Measurements from ENCODE around the gene TP53BP2. TPM values are rescaled to one million over a fixed set of nuclear protein-coding genes. Genes with fewer than 3 reads are reported as not detected.

The TP53BP2 gene
- total RNA-seq, 2 experiments from 2014 or later: 31.4 to 35.2 TPM

- H3K27ac Mint-ChIP-seq: no peak overlapping the region
- no peak for DNase-seq
- H3K36me3 Mint-ChIP-seq (ENCODE audit: low read depth): peaks cover 67% of the 10 kb centered on the region
- no peak for ATAC-seq
- ChIA-PET POLR2A (interaction anchor here (0.5 to 0.6 kb wide), 2 partner anchors 22 to 562 kb away, joined by 3 to 4 read pairs; no protein-coding TSS in a partner anchor), CTCF (no interaction called here)
- H3K4me1 Mint-ChIP-seq (ENCODE audit: low read depth): no peaks in the 10 kb centered on the region
- no peak overlapping the region for H3K4me3 Mint-ChIP-seq
- no peaks in the 10 kb centered on the region for H3K9me3 Mint-ChIP-seq (ENCODE audit: insufficient read depth)
- H3K27me3 Mint-ChIP-seq (ENCODE audit: low read depth): no peaks in the 10 kb centered on the region
These were observed 89.6 kb downstream of the TP53BP2 start for GRCh38 chr1:223755992-223756775.

- DNase-seq (no peak), ATAC-seq (no peak)
- Mint-ChIP-seq H3K27ac (no peak overlapping the region), H3K4me1 (ENCODE audit: low read depth) (no peaks in the 10 kb centered on the region), H3K27me3 (ENCODE audit: low read depth) (no peaks in the 10 kb centered on the region), H3K36me3 (ENCODE audit: low read depth) (peaks cover 65% of the 10 kb centered on the region), H3K4me3 (no peak overlapping the region), H3K9me3 (ENCODE audit: insufficient read depth) (no peaks in the 10 kb centered on the region)
- ChIA-PET POLR2A (interaction anchor here (0.5 kb wide), 1 partner anchor 562 kb away, joined by 3 read pairs; no protein-coding TSS in a partner anchor), CTCF (no interaction called here)
These were observed 90.3 kb downstream of the TP53BP2 start for GRCh38 chr1:223755432-223755792.

DNA sequence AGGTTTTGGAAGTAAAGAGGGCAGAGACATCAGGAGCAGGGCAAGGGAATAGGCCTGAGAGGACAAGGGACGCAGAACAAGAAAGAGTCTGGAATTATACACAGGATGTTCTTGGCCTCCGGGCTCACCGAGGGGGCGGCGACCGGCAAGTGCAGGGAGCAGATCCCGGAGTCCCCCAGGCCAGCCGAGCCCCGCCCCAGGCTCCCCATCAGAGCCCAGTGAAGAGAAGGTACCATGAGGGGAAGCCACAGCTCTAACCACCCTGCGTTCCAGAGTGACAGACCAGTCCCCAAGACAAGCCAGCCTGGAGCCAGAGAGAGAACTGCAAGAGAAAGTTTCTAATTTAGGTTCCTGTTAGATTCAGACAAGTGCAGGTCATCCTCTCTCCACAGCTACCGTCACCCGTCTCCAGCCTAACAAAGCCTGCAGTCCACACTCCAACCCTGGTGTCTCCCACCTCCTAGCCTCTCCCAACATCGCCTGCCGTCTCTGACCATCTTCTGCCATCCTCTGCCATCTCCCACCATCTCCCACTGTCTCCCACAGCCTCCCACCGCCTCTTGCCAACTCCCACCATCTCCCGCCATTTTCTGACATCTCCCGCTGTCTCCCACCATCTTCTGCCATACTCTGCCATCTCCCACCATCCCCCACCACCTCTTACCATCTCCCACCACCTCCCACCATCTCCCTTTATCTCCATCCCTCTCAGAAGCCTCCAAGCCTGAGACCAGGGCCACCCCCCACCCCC is 90.9 kb downstream of the TP53BP2 start:
- Mint-ChIP-seq H3K9me3 (ENCODE audit: insufficient read depth) (no peaks in the 10 kb centered on the region), H3K36me3 (ENCODE audit: low read depth) (peaks cover 66% of the 10 kb centered on the region), H3K4me1 (ENCODE audit: low read depth) (no peaks in the 10 kb centered on the region), H3K4me3 (no peak overlapping the region), H3K27ac (no peak overlapping the region), H3K27me3 (ENCODE audit: low read depth) (no peaks in the 10 kb centered on the region)
- DNase-seq: no peak
- CTCF ChIA-PET: interaction anchor here (0.6 kb wide), 1 partner anchor 88 kb away, joined by 3 read pairs; no protein-coding TSS in a partner anchor
- ATAC-seq: no peak
- POLR2A ChIA-PET: no interaction called here

DNA sequence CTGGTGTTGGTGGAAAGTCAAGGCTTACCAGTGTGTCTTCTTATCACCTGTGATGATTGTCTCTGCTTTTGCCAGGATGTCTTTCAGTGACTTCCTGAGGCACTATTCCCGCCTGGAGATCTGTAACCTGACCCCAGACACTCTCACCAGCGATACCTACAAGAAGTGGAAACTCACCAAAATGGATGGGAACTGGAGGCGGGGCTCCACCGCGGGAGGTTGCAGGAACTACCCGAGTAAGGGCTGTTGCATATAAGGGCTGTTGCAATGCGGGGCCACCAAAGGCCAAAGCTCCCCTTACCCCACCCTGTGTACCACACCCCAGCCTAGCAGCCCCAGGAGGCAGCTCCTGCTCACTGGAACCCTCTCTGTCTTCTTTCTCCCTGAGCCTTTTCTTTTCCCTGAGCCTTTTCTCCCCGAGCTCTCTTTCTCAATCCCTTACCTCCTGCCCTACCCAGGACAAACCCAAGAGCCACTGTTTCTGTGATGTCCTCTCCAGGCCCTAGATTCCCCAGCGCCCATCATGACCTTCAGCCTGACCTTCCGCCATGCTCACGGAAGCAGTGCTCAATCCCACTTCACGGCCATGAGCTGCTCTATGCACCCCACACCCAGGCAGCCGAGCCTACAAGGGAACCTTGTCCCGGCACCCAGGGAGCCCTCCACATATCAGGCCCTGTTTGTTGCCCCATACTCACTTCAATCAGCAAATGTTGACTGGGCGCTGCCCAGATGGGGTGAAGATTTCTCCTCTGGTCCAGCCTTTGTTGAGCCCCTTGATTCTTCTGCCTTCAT is 92.8 kb downstream of the TP53BP2 start:
- H3K9me3 Mint-ChIP-seq (ENCODE audit: insufficient read depth): no peaks in the 10 kb centered on the region
- POLR2A ChIA-PET: interaction anchor here (1.0 kb wide), 1 partner anchor 36 kb away, joined by 3 read pairs; no protein-coding TSS in a partner anchor
- CTCF ChIA-PET: interaction anchor here (1.2 to 5.9 kb wide), 2 partner anchors 41 to 52 kb away, joined by 4 to 99 read pairs; partner anchors contain the start of gene CAPN2
- H3K36me3 Mint-ChIP-seq (ENCODE audit: low read depth): peaks cover 63% of the 10 kb centered on the region
- DNase-seq: no peak
- no peaks in the 10 kb centered on the region for H3K27me3 Mint-ChIP-seq (ENCODE audit: low read depth)
- no peak for ATAC-seq
- H3K27ac Mint-ChIP-seq: no peak overlapping the region
- peaks cover 8% of the 10 kb centered on the region for H3K4me1 Mint-ChIP-seq (ENCODE audit: low read depth)
- H3K4me3 Mint-ChIP-seq: no peak overlapping the region

GRCh38 chr1:223751696-223752095 is 94.1 kb downstream of the TP53BP2 start:
- ATAC-seq (no peak), DNase-seq (no peak)
- POLR2A ChIA-PET: no interaction called here
- H3K4me1 Mint-ChIP-seq (ENCODE audit: low read depth): peaks cover 15% of the 10 kb centered on the region
- H3K9me3 Mint-ChIP-seq (ENCODE audit: insufficient read depth): no peaks in the 10 kb centered on the region
- H3K4me3 Mint-ChIP-seq: no peak overlapping the region
- H3K27me3 Mint-ChIP-seq (ENCODE audit: low read depth): no peaks in the 10 kb centered on the region
- no peak overlapping the region for H3K27ac Mint-ChIP-seq
- CTCF ChIA-PET: interaction anchor here (1.2 to 5.9 kb wide), 4 partner anchors 40 to 56 kb away, joined by 3 to 99 read pairs (median 4); no protein-coding TSS in a partner anchor
- H3K36me3 Mint-ChIP-seq (ENCODE audit: low read depth): peaks cover 70% of the 10 kb centered on the region

GRCh38 chr1:223750730-223751570 is 94.8 kb downstream of the TP53BP2 start:
- no peak overlapping the region for H3K27ac Mint-ChIP-seq
- ATAC-seq (no peak), DNase-seq (no peak)
- peaks cover 73% of the 10 kb centered on the region for H3K36me3 Mint-ChIP-seq (ENCODE audit: low read depth)
- ChIA-PET POLR2A (interaction anchor here (1.1 kb wide), 1 partner anchor 24 kb away, joined by 3 read pairs; no protein-coding TSS in a partner anchor), CTCF (interaction anchor here (0.7 to 5.9 kb wide), 8 partner anchors 22 to 55 kb away, joined by 3 to 99 read pairs (median 21); no protein-coding TSS in a partner anchor)
- H3K4me1 Mint-ChIP-seq (ENCODE audit: low read depth): peaks cover 15% of the 10 kb centered on the region
- no peak overlapping the region for H3K4me3 Mint-ChIP-seq
- no peaks in the 10 kb centered on the region for H3K27me3 Mint-ChIP-seq (ENCODE audit: low read depth)
- no peaks in the 10 kb centered on the region for H3K9me3 Mint-ChIP-seq (ENCODE audit: insufficient read depth)

GRCh38 chr1:223748773-223749733 is 96.7 kb downstream of the TP53BP2 start:
- ATAC-seq (peak; percentile 87), DNase-seq (peak; percentile 65)
- Mint-ChIP-seq H3K27ac (no peak overlapping the region), H3K4me1 (ENCODE audit: low read depth) (peaks cover 15% of the 10 kb centered on the region), H3K27me3 (ENCODE audit: low read depth) (no peaks in the 10 kb centered on the region), H3K4me3 (peak overlapping the region; percentile 56), H3K9me3 (ENCODE audit: insufficient read depth) (no peaks in the 10 kb centered on the region), H3K36me3 (ENCODE audit: low read depth) (peaks cover 73% of the 10 kb centered on the region)
- ChIA-PET CTCF (interaction anchor here (0.6 to 5.9 kb wide), 25 partner anchors 8 to 585 kb away, joined by 3 to 99 read pairs (median 9); partner anchors contain the start of genes CAPN2 and TP53BP2), POLR2A (interaction anchor here (0.5 to 1.5 kb wide), 6 partner anchors 21 to 51 kb away, joined by 3 to 8 read pairs (median 4); partner anchors contain the start of gene CAPN2)

DNA sequence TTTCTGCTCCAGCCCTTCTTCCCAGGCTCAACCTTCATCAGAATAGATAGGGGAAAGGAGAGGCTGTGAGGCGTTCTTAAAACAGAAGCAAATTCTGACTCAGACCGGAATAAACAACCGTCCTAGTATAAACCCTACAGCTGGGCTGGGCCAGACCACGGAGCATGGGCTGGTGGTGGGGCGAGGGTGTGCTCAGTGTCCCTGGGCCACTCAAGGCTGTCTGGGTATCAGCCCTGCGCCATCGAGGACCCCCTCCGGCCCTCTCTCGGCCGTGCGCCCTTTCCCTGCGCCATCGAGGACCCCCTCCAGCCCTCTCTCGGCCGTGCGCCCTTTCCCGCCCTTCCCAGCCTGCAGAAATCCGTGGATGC is 97.4 kb downstream of the TP53BP2 start:
- no peak overlapping the region for H3K27ac Mint-ChIP-seq
- no peaks in the 10 kb centered on the region for H3K9me3 Mint-ChIP-seq (ENCODE audit: insufficient read depth)
- ChIA-PET POLR2A (interaction anchor here (1.2 to 1.5 kb wide), 2 partner anchors 32 to 35 kb away, joined by 3 to 8 read pairs; partner anchors contain the start of gene CAPN2), CTCF (interaction anchor here (1.2 to 5.9 kb wide), 13 partner anchors 9 to 98 kb away, joined by 4 to 99 read pairs (median 19); partner anchors contain the start of genes CAPN2 and TP53BP2)
- peaks cover 15% of the 10 kb centered on the region for H3K4me1 Mint-ChIP-seq (ENCODE audit: low read depth)
- H3K4me3 Mint-ChIP-seq: no peak overlapping the region
- DNase-seq (no peak), ATAC-seq (peak; percentile 32)
- peaks cover 74% of the 10 kb centered on the region for H3K36me3 Mint-ChIP-seq (ENCODE audit: low read depth)
- no peaks in the 10 kb centered on the region for H3K27me3 Mint-ChIP-seq (ENCODE audit: low read depth)

DNA sequence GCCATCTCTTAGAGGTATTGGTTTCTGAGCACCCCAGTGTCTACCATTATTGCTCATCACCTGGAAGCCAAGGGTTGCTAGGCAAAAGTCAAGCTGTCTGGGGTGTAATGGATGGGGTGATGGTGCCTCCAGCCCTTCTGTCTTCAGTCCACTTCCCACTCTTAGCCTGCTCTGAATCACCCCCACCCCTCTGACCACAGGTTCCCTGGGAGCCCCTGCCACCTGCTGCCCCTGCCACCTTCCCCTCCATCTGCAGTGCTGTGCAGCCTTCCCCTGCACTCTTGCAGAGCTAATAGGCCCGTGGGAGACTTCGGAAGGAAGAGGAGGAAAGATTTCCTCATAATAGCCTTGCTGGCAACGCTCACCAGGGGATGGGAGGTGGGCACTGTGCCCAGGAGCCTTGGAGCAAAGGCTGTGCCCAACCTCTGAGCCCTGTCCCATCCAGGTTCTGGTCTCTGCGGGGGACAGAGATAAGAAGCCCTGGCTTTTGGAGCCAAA is 97.9 kb downstream of the TP53BP2 start:
- DNase-seq (no peak), ATAC-seq (no peak)
- no peaks in the 10 kb centered on the region for H3K27me3 Mint-ChIP-seq (ENCODE audit: low read depth)
- no peak overlapping the region for H3K4me3 Mint-ChIP-seq
- ChIA-PET POLR2A (interaction anchor here (1.2 kb wide), 1 partner anchor 35 kb away, joined by 3 read pairs; the partner anchor contains the start of gene CAPN2), CTCF (interaction anchor here (2.1 to 5.9 kb wide), 6 partner anchors 12 to 47 kb away, joined by 13 to 99 read pairs (median 46); partner anchors contain the start of gene CAPN2)
- peaks cover 74% of the 10 kb centered on the region for H3K36me3 Mint-ChIP-seq (ENCODE audit: low read depth)
- H3K9me3 Mint-ChIP-seq (ENCODE audit: insufficient read depth): no peaks in the 10 kb centered on the region
- H3K27ac Mint-ChIP-seq: peak overlapping the region; percentile 53
- H3K4me1 Mint-ChIP-seq (ENCODE audit: low read depth): peaks cover 15% of the 10 kb centered on the region
